Panc1 (cell line): ENCODE data around the gene TRIM62.

Experiments used
- CTCF ChIP-seq: fragments of 450-650 bp; IDR thresholded peaks from 2 replicates; pipeline ENCODE4 v1.5.1; 2017; ENCODE audit warnings: mild to moderate bottlenecking
- POLR2AphosphoS5 ChIP-seq: IDR thresholded peaks from 2 replicates; pipeline ENCODE4 v1.6.1; 2012; ENCODE audit warnings: mild to moderate bottlenecking, low read depth, low read length, moderate library complexity
- REST ChIP-seq, 2 experiments: IDR thresholded peaks; 2 replicates each; pipeline ENCODE4 v1.6.1; 2011 to 2012; ENCODE audit warnings: low read depth in 2 of 2, control low read depth in 1 of 2, low read length in 1 of 2, mild to moderate bottlenecking in 1 of 2, moderate library complexity in 1 of 2; ENCODE audit not compliant: insufficient read depth in 1 of 2
- TCF7L2 ChIP-seq: IDR thresholded peaks from 2 replicates; pipeline ENCODE4 v1.6.1; 2011; ENCODE audit warnings: mild to moderate bottlenecking, low read depth, low read length, inconsistent platforms

- TF ChIP-seq CTCF, result no peak
- no peak for TF ChIP-seq POLR2AphosphoS5
- no peak for TF ChIP-seq TCF7L2
- TF ChIP-seq REST (IDR thresholded peaks at IDR 0.05; ENCODE audit: insufficient read depth in 1 of 2, low read depth in 2 of 2, low read length in 1 of 2), result no peak
These were observed 38.7 kb downstream of the TRIM62 start for GRCh38 chr1:33143176-33143575.
